Stimulated activated CD8-positive, alpha-beta memory T cell treated with anti-CD3 and anti-CD28 coated beads, Interleukin-15, amount 100 ng/mL, for 48 hours (primary cell): ENCODE measurements around the gene ARRDC4.

ENCODE experiments used
- DNase-seq, 2 donors: peaks; one replicate each; pipeline ENCODE4 v3.0.0-alpha.2; 2020; ENCODE audit warnings: low read depth in 2 of 2

The ARRDC4 gene

GRCh38 chr15:97960364-97961066, at the start of gene ARRDC4:
Gene ARRDC4, plus strand, starts transcription at chr15:97960703. Its CDS starts 159 bp downstream, at chr15:97960862.
- DNase-seq, result peak; percentile 96

GRCh38 chr15:97914711-97915110, 45.8 kb upstream of the ARRDC4 start:
- no peak for DNase-seq

GRCh38 chr15:97915261-97915660, 45.2 kb upstream of the ARRDC4 start:
- no peak for DNase-seq

GRCh38 chr15:97921296-97921865, 39.1 kb upstream of the ARRDC4 start:
- no peak for DNase-seq

GRCh38 chr15:97929456-97930229, 30.9 kb upstream of the ARRDC4 start:
- no peak for DNase-seq

- no peak for DNase-seq
These were observed 30.3 kb upstream of the ARRDC4 start for GRCh38 chr15:97930230-97930629.

GRCh38 chr15:97931314-97931713, 29.2 kb upstream of the ARRDC4 start:
- DNase-seq, result no peak

GRCh38 chr15:97933589-97933988, 26.9 kb upstream of the ARRDC4 start:
- DNase-seq, result no peak

- DNase-seq, result no peak
These were observed 19.5 kb upstream of the ARRDC4 start for GRCh38 chr15:97940993-97941392.

- DNase-seq, result no peak
These were observed 18.9 kb upstream of the ARRDC4 start for GRCh38 chr15:97941572-97941971.

GRCh38 chr15:97944724-97945123, 15.8 kb upstream of the ARRDC4 start:
- no peak for DNase-seq

GRCh38 chr15:97947465-97948260, 12.8 kb upstream of the ARRDC4 start:
- no peak for DNase-seq

- no peak for DNase-seq
These were observed 7.2 kb upstream of the ARRDC4 start for GRCh38 chr15:97953254-97953653.

- no peak for DNase-seq
These were observed 6.8 kb upstream of the ARRDC4 start for GRCh38 chr15:97953748-97954147.

GRCh38 chr15:97955035-97955434, 5.5 kb upstream of the ARRDC4 start:
- no peak for DNase-seq

GRCh38 chr15:97955529-97955928, 5.0 kb upstream of the ARRDC4 start:
- no peak for DNase-seq

- DNase-seq, result no peak
These were observed 659 bp upstream of the ARRDC4 start for GRCh38 chr15:97959724-97960363.

- no peak for DNase-seq
These were observed 808 bp downstream of the ARRDC4 start for GRCh38 chr15:97961067-97961954.

- no peak for DNase-seq
These were observed 1.8 kb downstream of the ARRDC4 start for GRCh38 chr15:97962263-97962662.

- DNase-seq, result no peak
These were observed 3.3 kb downstream of the ARRDC4 start for GRCh38 chr15:97963779-97964178.

- DNase-seq, result no peak
These were observed 5.7 kb downstream of the ARRDC4 start for GRCh38 chr15:97966246-97966645.
